Measurements from ENCODE around the gene CLDN2.
"Not testable (repeated sequence)": the region's sequence is repeated elsewhere in the genome, so short reads cannot be mapped to it uniquely, and the experiment has no call there.

CLDN2 gene, protein sequence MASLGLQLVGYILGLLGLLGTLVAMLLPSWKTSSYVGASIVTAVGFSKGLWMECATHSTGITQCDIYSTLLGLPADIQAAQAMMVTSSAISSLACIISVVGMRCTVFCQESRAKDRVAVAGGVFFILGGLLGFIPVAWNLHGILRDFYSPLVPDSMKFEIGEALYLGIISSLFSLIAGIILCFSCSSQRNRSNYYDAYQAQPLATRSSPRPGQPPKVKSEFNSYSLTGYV
- total RNA-seq, result 0 reads per million in 2 donors

DNA sequence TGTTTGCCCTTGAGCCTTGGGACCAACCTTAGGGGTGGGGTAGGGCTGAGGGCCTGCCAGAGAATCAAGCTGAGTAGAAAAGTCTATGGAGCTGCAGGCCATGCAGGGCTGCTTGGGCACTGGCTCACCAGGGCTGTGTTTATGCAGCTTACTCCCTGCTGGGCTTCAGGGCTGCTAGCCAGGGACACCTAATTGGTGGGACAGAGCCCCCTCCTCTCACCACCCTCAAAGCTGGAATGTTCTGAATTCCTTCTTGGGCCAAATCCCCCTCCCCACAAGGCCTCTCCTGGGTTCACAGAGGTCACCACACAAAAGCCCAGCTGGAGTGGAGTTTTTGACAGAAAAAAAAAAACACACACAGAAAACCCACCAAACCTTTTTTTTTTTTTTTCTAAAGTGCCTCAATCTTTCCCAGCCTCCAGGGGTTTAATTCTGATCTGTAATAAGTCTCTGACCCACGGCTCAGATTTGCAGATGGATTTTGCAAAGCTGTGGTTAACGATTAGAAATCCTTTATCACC is at the start of gene CLDN2:
Gene CLDN2 (plus strand): TSS at position 471 of the 521 bp plus-strand sequence. CDS start 7,827 bp downstream, outside the sequence.
- no peak for DNase-seq

DNA sequence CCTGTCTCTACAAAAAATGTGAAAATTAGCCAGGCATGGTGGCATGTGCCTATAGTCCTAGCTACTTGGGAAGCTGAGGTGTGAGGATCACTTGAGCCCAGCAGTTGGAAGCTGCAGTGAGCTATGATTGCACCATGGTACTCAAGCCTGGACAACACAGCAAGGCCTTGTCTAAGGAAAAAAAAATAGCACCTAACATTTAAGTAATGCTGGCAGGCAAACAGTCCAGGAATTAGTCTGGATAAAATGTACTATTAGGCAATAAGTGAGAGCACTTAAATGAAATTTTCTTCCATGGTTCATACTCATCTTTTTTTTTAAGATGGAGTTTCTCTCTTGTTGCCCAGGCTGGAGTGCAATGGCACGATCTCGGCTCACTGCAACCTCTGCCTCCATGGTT is 47.4 kb upstream of the CLDN2 start:
- not testable (repeated sequence) for DNase-seq

DNA sequence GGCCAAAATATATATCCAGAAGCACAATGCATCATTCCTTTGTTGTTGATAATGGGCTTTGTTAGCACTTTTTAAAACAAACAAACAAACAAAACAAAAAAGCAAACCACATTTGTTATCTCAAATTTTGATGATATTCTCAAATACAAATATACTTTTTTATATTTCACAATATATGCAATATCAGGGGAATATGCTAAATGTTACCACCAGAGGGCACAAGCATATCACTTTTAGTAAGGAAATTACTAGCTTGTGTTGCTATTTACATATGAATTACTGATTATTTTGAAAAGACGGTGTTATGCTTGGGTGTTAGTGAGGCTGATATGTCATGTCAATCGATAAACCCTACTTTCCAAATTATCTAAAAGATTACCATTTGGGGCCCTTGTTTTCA is 46.1 kb upstream of the CLDN2 start:
- peak in 1 of 5 experiments; percentile 15 for DNase-seq

DNA sequence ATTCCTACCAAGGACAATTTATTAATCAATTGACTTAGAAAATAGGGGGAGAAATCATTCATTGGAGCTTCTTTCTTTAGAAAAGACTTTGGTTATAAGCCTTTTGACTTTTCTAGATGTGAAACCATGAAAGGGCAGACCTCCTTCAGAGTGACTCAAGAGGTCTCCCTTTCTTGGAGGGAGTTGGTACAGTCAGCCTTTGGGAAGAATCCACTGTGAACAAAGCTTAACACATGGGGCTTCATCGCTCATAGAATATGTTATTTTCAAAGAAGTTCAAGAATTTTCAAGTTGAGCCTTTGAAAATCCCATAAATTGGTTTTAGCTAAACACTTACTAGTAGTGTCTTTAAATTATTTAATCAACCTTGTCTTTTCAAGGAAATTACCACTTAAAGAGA is 45.1 kb upstream of the CLDN2 start:
- DNase-seq, result no peak

DNA sequence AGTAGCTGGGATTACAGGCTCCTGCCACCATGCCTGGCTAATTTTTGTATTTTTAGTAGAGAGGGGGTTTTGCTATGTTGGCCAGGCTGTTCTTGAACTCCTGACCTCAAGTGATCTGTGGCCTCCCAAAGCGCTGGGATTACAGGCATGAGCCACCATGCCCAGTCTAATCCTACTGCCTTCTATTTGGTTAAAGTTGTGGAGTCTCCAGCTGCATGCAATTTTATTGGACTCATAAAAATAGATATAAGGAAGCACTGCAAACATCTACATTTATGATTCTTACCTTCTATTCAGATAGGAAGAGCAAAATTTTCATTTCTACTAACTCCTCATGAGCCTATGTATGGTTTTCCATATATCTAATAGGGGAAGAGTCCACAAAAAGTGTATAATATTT is 30.7 kb upstream of the CLDN2 start:
- no peak for DNase-seq

DNA sequence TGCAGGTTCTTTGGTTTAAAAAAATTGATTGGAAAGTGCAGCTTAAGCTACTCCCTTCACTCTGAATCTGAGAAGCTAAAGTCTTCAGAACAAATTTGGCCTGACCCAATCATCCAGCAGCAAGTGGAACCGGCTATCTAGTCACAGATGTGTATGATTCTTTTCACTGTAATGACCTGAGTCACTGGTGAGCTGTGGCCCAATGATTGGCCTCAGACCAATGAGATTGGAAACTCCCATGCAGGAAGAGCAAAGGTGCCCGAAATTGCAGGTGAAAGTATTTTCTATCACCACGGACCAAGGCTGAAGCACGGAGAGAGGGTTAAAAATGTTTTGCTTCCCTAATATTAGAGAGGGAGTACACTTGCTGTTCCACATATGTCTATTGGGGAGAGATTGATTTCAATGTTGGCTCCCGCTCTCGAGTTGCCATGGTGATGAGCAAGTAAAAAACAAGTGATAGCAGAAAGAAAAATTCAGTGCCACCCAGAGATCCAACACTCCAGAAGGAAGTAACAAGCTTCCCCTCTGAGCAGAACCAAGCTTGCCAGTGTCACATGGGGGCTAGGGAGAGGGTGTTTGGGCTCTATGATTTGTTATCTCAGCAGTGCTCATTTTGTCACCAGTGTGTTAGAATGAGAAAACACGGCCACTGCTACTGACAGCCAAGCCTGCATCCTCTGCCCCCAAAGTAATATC is 28.3 kb upstream of the CLDN2 start:
- DNase-seq, result no peak

DNA sequence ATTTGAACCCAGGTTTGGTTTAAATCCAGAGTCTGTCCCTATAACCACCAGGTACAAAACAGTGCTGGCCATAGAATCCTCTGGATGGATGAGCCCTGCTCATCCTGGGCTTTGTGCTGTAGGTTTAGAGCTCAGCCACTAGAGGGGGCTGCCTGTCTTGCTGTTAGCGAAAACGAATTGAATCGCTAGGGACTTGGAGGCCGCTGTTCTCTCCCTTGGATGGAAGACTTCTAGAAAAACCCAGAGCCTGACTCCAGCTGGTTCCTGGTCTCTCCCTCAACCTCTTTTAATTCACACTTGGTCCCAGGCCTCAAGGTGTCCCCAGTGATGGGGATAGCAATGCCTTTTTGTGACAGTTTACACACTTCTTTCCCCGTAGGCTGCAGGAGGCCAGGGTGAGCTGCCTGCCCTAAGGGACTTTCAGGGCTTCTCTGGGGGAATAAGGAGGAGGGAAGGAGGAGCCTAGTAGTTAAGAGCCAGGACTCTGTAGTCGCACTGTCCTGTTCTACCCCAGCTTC is 25.8 kb upstream of the CLDN2 start:
- peak in 4 of 5 experiments; percentile 5 to 52 (median 15) for DNase-seq

DNA sequence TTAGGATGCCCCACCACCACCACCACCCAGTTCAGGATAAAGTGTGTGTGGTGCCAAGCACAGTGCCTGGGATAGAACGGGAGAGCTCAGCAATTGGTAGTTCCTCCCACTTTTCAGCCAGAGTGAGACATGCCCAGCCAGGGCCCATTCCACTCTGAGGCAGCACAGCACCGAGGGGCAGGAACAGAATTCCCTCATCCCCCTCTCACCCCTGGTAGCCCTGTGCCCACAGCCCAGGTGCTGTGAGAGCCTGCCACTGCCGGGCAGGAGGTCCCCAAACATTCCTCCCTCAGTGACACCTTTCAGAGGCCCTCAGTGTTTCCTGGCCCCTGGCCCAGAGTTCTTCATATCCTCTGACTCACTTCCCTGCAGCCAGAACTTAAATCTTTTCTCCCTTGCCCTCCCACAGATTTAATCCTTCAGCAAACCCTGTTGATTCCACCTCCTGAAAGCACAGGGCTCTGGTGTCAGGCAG is 25.2 kb upstream of the CLDN2 start:
- no peak for DNase-seq

DNA sequence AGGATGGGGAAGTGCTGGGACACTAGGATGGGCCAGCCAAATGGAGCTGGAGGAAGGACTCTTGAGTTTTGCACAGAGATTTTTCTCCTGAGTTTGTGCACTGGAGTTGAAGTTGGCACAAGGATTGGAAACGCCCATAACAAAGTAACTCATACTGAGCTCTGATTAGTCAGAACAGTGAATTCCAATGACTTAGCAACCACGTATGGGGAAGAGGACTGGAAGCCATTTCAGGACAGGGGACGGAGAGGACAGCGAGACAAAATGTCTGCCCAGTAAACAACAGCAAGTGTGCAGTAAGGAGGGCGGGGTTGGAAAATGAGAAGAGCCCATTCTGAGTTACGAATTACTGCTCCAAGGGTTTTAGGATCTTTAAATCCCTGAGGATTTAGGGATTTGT is 22.9 kb upstream of the CLDN2 start:
- no peak for DNase-seq

DNA sequence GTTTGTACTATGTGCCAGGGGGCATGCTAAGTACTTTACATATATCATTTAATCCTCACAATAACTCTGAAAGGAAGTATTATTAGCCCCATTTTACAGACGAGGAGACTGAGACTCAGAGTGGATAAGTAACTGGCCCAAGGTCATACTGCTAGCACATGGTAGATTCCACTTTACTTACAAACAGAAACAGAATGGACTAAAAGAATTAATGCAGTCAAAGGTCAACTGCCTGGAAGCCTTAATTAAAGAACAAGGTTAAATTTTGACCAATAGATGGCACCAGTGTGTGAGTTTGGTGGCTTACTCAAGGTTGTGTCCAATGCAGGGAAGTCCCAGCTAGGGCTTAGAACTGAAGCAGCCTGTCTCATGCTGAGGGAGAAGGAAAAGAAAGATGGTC is 21.7 kb upstream of the CLDN2 start:
- DNase-seq, result peak in 1 of 5 experiments; percentile 42

DNA sequence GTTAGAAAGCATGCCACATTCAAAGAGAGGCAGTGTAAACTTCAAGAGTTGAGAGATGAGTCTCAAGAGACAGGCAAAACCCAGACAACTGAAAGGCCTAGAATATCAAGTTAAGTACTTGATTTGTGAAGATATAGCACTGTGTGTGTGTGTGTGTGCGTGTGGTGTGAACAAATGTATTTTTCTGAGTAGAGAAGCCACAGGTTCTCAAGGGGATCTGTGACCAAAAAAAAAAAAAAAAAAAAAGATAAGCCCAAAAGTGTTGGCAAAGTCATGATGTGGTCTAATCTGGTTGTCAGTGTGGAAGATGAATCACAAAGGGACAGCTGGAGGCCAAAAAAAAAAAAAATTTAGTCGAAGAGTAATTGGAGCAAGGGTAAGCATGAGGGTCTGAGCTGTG is 20.9 kb upstream of the CLDN2 start:
- DNase-seq, result peak in 1 of 5 experiments; percentile 21

DNA sequence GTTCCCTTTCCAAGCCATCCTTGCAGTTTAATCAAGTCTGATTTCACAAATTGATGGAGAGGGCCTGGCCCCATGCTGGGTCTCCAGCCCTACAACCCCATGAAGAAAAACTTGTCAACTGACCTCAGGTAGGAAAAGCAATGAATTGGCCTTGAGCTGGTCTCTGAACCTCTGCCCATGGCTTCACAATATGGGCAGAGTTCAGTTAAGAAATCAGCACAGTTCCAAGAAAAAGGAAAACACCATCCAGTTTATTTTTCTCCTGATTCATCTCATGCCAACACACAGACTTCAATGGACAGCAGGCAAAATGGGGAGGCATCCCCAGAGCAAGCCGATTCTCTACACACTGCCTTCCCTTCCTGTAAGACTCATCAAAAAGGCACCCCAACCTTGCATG is 20.4 kb upstream of the CLDN2 start:
- no peak for DNase-seq

DNA sequence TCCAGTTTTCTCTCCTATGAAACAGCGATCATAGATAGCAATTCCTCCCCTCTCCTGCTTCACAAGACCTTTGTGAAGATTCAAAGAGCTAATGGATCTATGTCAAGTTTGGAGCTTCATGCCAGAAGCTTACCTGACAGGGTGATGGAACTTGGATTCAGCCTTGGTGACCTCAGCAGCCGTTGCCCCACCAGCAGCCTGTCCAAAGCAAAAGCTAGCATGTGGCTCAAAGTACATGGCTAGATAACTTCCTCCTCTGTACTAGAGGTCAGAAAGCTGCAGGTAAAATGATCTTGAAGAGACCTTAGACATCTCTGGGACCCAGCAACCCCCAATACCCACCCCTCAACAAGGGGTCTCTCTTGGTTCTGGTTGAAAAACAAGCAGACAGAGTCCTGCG is 18.9 kb upstream of the CLDN2 start:
- no peak for DNase-seq

DNA sequence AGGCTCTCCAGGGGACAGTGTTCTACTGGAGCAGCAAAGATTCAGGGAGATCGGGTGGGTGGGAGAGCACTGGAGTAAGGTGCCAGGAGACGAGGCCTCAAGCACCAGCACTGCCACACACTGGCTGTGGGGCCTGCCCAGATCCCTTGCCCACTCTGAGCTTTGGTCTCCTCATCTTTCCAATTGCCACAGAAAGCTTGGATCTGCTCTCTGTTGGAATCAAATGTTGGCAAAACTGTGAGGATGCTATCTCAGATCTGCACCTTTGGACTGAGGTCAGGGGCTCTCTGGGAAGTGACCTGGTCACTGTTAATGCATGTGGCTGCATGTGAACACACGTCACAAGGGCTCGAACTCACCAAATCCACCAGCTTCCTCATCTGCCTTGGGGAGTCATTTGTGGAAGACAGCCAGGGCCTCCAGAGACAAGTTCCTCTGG is 18.4 kb upstream of the CLDN2 start:
- no peak for DNase-seq

DNA sequence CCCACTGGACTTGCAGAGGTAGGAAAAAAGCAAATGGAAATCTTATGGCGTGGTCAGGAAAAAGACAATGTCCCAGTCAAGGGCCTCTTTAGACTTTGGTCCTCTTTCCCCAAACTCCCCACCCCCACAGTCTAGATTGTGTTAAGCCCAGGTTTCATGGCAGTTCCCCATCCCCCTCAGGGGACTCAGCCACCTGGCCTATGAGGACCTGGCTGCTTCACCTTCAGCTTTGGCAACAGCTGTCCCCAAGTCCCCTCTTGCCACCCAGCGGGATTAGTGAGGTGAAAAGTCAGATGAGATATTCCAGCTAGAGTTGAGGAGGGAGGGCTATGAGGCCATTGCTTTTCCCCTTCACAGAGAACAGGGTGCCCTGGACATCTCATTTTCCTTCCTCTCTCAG is 17.5 kb upstream of the CLDN2 start:
- DNase-seq, result no peak

DNA sequence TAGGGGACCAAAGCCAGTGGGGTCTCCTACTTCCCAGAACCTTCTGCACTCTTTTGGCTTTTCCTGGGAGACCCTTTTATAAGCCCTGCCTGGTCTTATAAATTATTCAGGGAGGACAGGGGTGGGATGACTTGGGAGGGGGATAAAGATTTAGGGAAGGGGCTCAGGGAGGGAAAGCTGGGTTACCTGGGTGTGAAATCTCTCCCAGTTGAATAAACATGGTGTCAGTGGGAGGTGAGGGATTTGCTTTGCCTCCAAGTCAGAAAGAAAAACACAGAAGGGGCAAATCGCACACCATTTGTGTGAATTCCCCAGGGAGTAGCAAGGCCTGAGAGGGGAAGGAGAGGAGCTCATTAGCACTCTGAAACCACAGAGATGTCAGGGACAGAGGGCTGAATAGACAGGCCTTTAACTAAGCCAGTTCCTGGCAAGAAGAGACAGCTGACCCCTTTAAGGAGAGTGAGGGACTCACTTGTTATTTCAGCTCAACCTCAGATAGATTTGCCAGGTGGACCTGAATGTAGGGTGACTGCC is 16.8 kb upstream of the CLDN2 start, which contains the start of gene RIPPLY1:
Gene RIPPLY1 (minus strand): TSS at position 51 of the 534 bp plus-strand sequence. CDS start 54 bp downstream, outside the sequence.
- no peak for DNase-seq

DNA sequence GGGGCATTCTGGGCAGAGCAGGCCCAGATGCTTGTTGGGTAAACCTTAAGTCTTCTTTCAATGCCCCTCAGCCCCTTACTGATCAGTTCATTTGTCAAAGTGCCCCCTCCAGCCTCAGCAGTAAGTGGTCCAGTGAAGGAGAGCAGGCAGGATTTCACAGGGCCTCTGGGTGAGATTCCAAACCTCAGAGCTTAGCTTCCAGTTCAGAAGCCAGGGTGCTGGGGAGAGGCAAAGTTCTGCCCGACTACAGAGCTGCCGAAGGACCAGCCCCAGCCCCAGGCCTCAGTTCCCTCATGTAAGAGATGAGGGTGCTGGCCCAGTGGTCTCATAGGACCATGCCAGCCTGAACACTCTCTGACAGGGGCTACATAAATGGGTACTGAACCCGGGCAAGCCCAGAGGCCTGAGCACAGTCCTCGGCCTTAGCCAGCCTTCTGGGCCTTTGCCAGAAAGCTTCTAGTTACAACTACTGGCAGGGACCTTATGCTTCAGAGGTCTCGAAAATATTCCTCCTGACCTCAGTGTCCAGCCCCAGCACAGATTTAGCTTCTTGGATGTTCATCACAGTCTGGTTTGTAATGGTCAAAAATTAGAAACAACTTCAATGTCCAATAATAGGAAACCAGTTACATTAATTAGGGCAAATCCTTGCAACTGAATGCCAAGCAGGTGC is 16.2 kb upstream of the CLDN2 start:
- no peak for DNase-seq

DNA sequence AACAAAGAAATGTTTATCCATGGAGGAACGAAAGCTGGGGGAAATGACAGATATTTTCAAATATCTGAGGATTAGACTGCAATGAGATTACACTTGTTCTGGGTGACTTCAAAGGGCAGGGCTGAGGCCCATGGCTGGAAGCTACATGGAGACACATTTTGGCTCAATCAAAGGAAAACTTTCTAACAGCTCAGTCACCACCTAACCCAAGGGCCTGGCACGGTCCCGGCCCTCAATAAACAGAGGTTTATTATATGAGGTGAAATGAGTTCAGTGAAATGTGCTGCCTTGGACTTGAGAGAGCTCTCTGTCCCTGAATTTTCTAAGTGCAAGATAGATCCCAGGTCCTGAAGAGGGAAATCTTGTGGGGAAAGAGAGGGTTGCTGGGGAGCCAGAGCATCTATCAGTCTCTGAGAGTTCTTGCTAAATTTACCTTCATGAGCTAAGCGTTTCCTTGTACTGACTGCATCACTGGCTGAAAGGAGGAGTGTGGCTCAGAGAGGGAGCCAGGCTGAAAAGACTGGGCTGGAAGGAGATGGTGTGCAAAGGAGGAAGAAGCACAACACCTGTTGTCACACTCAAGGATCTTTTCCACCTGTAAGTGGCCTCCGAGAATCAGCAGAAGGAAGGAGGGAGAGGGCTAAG is 15.0 kb upstream of the CLDN2 start:
- DNase-seq, result no peak

DNA sequence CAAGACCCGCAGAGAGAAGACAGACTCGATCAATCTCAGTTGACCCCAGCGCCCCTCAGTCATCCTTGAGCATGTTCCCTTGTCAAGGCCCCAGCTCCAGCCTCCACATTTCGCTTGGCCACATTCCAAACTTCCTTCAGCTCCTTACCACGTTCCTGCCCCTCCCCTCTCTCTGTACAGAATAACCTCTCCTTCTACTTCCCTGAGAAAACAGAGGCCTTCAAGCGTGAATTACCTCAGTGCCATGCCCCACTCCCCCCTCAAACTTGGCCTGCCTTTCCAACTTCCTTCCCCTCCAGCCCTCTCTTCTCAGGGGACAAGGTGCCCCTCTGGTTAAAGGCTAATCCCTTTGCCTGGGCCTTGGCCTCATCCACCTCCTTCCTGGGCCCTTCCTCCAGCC is 13.8 kb upstream of the CLDN2 start:
- DNase-seq, result no peak

DNA sequence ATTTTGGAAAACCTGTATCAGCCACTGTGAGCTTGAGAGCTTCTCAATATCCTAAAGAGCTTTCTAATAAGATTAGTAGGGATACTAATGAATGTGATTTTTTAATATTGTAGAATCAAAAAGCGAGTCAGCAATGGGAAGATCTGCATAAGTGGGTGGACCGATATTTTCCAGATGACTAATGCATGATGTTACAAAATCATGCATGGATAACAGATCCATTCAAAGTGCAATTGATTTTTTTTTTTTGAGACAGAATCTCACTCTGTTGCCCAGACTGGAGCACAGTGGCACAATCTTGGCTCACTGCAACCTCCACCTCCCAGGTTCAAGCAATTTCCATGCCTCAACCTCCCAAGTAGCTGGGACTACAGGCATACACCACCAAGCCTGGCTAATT is 7.3 kb upstream of the CLDN2 start:
- DNase-seq, result no peak

DNA sequence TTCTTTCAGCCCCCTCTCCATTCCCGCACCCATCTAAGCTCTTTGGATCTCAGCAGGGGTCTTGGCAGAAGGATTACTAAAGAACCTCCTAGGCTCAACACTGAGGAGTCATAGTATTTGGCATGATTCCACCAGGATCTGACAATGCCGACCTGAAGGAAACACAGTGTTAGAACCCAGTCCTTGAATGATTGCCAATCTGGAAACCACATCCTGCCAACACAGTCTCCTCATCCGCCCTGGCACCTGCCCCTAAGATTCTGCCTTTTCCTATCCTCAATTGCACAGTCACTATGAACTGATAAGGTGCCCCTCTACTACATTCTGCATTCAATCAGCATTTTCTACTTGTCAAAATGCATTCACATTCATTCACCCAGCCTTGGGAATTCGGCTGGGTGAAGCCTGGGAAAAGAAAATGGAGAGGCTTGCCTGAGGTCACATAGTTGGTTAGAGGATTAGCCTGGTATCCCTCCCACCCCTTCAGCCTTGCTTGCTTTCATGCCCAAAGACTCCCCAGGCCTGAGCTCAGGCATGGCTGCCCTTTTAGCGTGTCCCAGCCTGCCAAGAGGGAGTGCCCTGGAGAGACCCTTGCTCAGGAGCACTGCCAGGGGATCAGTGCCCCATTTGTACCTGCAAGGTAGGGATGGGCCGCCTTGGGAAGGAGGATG is 2.2 kb upstream of the CLDN2 start:
- DNase-seq, result peak in 2 of 5 experiments; percentile 13 to 58

DNA sequence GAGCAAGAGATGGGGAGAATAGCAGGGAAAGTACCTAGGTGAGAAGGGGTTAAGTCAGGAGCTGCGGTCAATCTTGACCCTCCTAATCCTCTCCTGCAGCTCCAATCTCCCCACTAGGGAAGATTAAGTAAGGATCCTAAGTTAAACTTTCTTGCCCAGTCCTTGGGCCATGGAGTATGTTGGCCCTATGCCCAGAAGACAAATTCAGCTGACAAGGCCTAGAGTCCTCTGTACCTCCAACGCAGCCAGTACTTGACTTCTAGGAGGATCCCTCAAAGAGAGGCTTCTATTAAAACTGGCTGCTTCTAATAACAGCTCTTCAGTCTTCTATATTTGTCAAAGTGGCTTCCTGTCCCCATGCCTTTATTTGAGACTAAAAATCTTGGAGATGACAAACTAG is 1.4 kb downstream of the CLDN2 start:
- DNase-seq, result no peak

Data from T-helper 2 cell (primary cell).